GM18909 (cell line): ENCODE measurements around the gene C1QTNF5.
"Not testable (repeated sequence)": the region's sequence is repeated elsewhere in the genome, so short reads cannot be mapped to it uniquely, and the experiment has no call there.

Source experiments
- ATAC-seq: cut with Tn5 transposase; IDR thresholded peaks from one replicate; pipeline ENCODE4 v1.9.1; 2021; ENCODE audit warnings: mild to moderate bottlenecking; ENCODE audit not compliant: unreplicated experiment, poor library complexity

The C1QTNF5 gene

GRCh38 chr11:119340335-119341221 is at the start of gene C1QTNF5:
TSS of gene C1QTNF5 (minus strand) at chr11:119340883. CDS start at chr11:119340397, 486 bp downstream.
- no peak for ATAC-seq

- no peak for ATAC-seq
These were observed 49.0 kb upstream of the C1QTNF5 start for GRCh38 chr11:119389611-119390254.

- ATAC-seq = no peak
These were observed 47.4 kb upstream of the C1QTNF5 start for GRCh38 chr11:119388103-119388502.

GRCh38 chr11:119384332-119384731 is 43.6 kb upstream of the C1QTNF5 start:
- no peak for ATAC-seq

- not testable (repeated sequence) for ATAC-seq
These were observed 41.8 kb upstream of the C1QTNF5 start for GRCh38 chr11:119382513-119382912.

- ATAC-seq = no peak
These were observed 41.4 kb upstream of the C1QTNF5 start for GRCh38 chr11:119382101-119382500.

GRCh38 chr11:119381181-119381988 is 40.7 kb upstream of the C1QTNF5 start, which contains the start of gene USP2:
TSS of gene USP2 (minus strand) at chr11:119381690. CDS start at chr11:119373480, 8,210 bp downstream.
- ATAC-seq = peak; percentile 98

- no peak for ATAC-seq
These were observed 40.1 kb upstream of the C1QTNF5 start for GRCh38 chr11:119380827-119381180.

- no peak for ATAC-seq
These were observed 39.6 kb upstream of the C1QTNF5 start for GRCh38 chr11:119380160-119380826.

GRCh38 chr11:119378851-119379465 is 38.3 kb upstream of the C1QTNF5 start:
- ATAC-seq = no peak

GRCh38 chr11:119377961-119378667 is 37.4 kb upstream of the C1QTNF5 start:
- ATAC-seq = no peak

- ATAC-seq = no peak
These were observed 36.6 kb upstream of the C1QTNF5 start for GRCh38 chr11:119377112-119377901.

- no peak for ATAC-seq
These were observed 35.6 kb upstream of the C1QTNF5 start for GRCh38 chr11:119376197-119376847.

- ATAC-seq = no peak
These were observed 34.9 kb upstream of the C1QTNF5 start for GRCh38 chr11:119375337-119376196.

- no peak for ATAC-seq
These were observed 34.1 kb upstream of the C1QTNF5 start for GRCh38 chr11:119374632-119375336.

GRCh38 chr11:119373921-119374631 is 33.4 kb upstream of the C1QTNF5 start:
- no peak for ATAC-seq
